NCI-H1105 (cell line): Measurements from ENCODE around the gene AKR7A2.

Source experiments
- DNase-seq: peaks from one replicate; lab custom pipeline; 2025; lab: John Stamatoyannopoulos, UW

The AKR7A2 gene

DNA sequence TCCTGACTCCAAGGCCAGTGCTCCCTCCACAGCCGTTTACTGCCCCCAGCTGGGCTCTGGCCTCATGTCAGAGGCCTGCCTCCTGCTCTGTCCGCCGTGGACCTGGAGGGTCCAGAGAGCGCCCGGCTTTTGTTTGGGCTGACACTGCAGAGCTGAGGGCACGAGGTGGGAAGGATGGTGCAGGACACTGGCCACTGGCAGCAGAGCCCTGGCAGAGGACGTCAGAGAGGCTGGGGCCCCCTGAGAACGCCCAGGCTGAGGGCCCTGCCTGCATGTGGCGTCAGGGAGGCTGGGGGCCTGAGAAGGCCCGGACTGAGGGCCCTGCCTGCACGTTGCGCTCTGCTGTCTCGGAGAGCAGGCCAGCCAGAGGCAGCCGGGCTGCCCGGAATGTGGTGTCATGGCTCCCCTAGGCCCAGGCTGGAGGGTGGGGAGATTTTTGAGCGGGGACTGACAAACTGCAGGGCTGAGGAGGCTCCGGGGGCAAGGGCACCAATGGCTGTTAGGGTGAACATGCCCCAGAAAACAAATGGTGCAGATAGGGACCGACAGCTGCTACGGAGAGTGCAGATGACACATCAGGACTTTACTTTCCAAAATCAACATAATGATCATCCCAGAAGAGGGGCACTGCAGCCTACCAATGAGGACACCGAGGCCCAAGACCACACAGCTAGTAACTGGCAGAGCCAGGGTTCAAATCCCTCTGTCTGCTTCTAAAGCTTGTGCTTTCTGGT lies 31.8 kb upstream of the AKR7A2 start:
- DNase-seq, result no peak

DNA sequence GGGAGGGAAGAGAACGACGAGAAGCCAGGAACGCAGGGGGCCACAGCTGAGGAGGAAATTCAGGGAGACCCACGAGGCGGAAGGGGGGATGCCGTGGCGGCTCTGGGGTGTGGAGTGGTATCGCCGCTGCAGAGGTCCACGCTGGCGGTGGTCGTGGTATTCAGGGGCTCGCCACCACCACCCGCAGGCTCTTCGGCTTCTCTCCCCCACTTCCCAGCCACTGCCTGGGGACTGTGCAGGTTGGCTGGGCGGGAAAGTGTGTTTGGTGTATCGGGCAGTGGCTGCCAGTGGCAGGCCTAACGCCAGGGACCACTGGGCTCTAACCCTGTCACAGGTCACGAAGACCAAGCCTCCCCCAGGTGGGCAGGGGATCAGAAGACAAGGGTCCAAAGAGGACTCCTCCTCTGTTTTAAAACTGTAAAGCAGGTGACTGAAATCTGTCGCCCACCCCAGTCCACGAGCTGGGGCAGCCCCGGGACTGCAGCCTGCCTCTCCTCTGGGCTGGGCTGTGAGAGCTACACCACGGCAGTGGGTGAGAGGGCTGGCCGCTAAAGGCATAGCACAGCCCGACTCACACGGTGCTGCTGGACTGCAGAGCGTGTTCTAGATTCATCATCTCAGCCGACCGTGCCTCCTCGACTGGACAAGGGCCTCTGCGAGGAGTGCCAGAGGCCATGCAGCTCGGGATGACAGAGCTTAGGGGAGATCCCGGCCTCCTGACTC lies 31.1 kb upstream of the AKR7A2 start:
- no peak for DNase-seq

DNA sequence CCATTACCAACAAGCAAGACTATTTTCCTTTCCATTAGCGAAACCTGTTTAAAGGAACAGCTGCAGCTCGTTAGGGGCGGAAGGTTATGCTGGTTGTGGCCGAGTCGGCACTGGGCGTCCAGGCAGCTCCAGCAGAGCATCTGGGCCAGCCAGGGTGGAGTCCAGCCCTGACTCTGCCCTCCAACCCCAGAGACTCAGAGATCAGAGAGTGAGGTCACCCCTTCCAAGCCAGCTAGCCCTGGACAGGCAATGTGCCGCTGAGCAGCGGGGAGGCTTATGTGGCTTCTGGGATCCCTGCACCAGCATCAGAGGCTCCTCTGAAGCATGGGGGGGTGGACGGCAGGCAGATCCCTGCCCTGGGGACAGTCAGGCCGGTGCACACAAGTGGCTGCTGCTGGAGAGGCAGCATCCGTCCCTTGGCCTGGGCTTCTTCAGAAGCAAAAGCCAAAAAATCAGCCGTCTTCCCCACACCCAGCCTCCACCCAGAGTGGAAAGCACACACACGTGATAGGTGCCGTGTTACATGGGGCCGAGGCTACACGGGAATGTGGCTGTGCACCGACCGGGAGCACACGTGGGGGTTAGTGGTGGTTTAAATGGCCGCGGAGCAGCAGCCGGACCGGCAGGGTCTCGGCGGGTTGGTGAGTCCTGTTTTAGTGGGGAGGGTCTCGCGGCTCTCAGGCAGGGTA lies 30.3 kb upstream of the AKR7A2 start:
- DNase-seq, result no peak

DNA sequence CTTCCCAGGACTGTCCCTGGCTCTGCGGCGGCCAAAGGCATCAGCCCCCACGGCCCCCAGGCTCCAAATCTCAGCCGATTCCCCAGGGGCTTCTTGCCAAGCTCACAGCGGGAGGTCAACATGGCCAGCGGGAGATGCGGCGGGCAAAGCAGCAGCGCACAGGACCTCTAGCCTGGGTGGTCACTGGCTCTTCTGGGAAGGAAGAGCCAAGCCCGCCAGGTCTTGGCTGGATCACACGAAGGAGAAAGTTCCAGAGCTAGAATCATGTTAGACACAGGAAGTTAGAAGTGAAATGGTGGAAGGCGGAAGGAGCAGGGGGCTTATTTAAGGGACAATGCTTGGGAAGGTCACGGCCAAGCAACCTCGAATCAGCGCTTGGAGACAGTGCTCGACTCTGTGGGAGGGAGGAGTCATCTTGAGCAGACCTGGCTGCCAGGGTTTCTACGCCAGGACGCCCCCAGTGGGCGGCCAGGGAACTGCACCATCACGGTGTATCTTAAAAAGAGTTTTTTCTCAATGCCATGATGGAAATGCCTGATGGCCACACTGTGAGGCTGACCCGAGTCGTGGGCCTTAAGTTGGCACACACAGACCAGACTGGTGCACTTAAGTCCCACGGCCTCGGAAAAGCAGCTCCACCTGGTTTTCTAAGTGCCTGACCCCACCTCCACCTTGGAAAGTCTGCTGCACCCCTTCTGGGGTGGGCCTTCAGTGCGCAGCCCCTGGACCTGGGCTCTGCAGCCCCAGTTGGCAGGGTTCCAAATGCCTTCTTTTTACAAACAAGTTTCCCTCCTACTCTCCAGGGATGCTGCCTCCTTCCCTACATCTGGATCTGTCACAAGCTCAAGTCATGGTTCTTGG lies 29.5 kb upstream of the AKR7A2 start:
- peak; percentile 52 for DNase-seq

DNA sequence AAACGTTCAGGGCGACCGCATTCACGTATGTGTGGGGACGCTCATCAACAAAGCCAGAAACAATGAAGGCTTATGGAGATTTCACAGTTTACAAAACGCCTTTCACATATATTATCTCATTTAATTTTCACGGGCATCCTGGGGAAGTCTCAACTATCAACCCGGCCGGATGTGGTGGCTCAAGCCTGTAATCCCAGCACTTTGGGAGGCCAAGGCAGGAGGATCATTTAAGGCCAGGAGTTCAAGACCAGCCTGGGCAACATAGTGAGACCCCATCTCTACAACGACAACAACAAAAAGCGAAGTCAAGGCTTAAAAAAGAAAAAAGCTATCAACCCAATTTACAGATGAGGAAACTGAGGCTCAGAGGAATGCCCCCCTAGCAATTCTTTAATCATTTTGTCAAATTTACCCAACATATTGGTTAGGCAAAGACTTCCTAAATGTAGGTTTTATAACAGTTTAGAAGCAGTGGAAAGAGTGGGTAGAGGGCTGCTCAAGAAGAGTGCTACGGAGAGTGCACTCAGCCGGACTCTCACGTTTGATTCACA lies 28.5 kb upstream of the AKR7A2 start:
- DNase-seq, result no peak

DNA sequence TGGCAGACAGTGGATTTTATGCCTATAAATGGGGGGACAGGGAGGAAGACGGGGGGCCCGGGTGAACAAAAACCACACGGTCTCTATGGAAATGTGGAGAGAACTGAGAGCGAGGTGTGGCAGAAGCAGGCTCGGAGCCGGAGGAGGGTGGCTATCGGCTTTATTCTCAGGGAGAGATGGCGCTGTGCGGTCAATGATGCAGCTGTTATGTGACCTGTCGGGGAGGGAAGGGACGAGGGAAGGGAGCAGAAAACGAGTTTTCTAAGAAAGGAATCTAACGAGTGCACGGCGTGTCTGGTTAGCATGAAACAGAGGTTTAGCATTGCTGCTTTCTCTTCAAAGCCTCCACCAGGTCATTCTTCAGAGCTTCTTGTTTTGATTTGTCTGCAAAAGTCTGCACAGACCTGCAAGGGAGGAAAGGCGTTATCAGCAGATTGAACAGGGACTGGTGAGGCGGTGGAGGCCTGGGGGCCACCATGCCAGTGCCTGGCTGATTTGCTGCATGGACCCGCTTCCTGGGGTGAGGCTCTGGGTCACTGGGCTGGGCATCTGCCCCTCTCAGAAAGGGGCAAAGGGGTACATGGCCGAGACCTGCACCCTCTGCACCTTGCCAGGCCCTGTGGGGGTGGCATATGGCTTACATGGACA lies 27.4 kb upstream of the AKR7A2 start:
- DNase-seq, result peak; percentile 14

DNA sequence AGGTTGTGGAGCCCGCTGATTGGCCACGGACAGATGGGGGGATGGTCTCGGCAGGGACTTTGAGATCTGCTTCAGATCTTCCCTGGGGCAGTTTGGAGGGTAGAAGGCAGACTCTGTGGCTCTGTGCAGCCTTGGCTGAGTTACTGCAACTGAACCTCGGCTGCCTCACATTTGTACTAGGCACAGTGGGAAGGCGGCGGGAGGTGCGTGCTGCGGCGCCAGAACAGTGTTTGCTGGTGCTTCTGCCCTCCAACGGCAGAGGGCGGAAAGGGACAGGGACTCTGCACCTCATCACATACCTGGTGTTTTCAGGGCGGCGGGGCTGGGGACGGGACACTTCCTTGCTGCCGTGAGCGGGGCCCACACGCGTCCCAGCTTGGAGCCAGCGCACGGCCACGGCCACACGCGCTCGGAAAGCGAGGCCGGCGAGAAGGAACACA lies 26.4 kb upstream of the AKR7A2 start:
- DNase-seq, result peak; percentile 36

DNA sequence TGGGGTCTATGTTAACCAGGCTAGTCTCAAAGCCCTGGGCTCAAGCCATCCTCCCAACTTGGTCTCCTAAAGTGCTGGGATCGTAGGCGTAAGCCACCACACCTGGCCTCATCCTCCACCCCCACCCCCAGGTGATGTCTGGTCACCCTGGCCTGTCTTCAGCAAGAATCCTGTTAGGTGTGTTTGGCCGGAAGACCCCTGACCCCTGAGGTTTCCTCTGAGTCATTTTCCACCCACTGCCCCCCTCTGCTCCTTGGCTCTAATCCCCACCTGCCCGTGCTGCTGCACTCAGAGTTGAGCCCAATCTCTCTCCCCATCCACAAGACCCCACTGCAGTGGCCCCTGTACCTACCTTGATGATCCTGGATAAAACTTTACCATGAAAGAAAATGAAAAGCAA lies 25.3 kb upstream of the AKR7A2 start:
- no peak for DNase-seq

DNA sequence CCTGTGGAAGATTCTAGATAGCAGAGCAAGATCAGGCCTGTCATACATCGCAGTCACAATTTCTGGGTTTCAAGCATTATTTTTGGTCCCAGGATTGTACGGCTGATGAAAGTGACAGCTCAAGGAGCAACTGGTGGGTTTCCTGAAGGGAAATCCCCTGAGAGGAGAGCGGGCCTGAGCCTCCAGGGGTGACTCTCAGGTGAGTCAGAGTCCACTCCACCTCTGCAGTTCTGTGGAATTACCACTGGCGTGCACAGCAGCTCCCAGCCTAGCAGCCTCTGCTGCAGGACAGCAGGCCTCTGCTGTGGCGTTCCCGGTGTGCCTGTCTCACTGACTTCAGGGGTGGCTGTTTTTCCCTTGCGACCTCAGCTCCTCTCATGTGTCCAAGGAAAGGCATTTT lies 24.6 kb upstream of the AKR7A2 start:
- DNase-seq, result no peak

DNA sequence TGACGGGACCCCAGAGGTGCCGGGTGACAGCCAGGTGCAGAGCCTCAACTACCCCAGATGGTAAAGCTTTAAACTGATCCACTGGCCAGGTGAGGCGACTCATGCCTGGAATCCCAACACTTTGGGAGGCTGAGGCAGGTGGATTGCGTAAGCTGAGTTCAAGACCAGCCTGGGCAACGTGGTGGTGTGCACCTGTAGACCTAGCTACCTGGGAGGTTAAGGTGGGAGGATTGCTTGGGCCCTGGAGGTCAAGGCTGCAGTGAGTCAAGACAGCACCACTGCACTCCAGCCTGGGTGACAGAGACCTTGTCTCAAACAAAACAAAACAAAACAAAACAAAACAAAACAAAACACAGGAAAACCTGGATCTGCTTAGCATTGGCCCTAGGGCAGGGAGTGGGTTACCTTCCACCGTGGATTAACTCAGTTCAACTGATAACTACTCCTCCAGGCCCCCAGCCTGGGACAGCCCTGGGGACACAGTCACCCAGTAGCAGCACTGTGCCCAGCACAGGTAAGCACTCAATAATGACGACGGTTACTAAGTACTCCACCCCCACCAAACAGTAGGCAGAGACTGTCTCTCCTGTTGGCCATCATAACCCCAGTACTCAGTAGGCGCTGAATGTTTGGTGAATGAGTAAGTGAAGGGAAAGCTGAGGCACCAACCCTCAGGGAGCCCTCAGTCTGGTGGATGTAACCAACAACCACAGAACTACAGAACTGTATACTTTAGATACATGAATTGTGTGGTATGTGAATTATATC lies 21.8 kb upstream of the AKR7A2 start:
- no peak for DNase-seq

DNA sequence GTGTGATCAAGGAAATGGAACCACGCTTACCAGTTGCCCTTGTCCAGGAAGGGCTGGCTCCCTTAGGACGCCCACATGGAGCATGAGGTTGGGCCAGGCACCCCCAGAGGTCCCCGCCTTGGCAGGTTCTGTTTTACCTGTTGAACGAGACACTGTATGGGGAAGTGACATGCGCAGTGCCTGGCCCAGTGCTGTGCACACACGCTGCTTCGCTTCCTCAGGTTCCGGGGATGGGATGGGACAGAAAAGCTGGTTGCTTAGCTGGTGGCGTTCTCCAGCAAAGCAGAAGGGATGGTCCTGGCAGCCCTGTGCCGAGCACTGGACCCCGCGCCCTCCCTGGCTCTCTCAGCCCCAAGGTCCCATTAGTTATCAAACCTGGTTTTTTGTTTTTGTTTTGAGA lies 20.9 kb upstream of the AKR7A2 start:
- no peak for DNase-seq

DNA sequence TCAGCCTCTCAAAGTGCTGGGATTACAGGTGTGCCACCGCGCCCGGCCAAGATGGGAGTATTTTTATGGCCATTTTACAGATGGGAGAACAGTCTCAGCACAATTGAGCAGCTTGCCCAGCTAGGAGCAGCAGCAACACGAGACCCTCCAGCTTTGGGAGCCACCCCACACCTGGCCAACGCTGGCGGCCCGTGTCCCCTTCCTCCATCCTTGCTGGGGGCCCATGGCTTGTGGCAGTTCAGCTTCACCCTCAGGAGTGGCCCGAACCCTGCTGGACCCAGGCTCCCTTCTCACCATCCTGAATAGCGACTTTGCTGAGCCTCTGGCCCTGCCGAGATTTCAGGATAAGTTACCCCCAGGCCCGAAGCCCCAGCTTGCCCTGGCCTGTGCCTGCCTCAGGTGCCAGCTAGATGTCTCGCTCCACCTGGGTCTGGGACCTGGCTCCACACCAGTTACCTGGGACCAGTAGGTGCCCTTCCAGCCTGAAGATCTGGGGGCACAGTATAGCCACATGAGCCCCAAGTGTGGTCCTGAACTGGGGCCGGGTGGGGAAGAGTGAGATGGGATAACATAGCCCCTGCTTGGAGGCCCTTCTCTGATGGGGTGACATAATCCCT lies 19.4 kb upstream of the AKR7A2 start:
- no peak for DNase-seq

DNA sequence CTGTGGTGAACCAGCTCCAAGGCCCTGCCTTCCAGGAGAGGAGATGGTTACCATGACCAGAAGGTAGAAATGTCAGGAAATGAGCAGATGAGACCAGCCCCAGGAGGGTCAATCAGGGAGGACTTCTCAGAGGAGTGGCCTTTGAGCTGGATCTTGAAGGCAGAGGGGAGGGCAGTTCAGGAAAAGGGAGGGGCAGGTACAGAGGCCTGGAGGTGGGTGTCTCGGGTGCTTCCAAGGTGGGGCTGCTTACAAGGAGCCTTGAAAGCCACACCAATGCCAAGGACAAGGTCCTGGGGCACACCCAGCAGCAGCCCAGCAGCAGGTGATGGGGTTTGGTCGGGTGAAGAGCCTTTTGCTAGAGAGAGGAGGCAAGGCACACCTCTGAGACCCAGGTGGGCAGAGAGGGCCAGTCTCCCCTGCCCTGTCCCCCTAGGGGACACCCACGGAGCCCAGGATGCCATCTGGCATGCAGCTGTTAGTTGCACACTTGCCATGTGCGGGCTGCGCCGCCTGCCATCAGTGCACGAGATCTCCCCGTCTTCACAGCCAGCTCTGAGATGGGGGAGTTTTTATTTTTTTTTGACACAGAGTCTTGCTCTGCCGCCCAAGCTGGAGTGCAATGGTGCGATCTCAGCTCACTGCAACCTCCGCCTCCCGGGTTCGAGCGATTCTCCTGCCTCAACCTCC lies 18.6 kb upstream of the AKR7A2 start:
- DNase-seq, result no peak

DNA sequence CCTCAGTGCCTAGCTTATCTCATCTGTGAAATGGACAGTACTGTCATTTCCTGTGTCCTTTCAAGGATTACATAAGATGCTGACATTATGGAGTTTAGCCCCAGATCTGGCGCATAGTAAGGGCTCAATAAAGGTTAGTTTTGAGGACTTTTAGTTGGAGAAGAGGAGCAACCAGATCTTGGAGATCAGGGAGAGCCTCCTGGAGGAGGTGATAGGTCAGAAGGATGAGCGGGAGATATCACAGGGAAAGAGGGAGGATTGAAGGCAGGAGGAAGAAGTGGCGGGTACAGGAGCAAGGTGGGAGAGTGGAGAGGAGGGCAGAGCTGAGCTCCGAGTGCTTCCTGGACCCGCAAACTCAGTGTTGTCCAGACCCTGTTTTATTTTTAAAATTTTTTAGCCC lies 17.7 kb upstream of the AKR7A2 start:
- DNase-seq, result no peak

DNA sequence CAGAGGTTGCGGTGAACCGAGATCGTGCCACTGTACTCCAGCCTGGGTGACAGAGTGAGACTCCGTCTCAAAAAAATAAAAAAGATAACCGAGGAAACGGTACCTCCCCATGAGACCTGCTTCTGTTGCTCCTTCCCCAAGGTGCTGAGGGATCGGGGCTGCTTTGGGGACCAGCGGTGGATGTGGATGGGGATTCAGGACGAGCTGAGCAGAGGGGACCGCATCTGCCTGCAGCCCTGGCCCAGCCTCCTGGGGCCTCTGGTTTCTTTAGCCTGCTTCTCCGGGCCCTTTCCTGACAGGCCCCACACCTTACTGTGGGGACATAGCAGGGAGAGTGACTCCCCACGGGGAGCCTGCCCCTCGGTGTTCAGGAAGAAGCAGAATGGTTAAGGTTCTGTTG lies 17.2 kb upstream of the AKR7A2 start:
- DNase-seq, result no peak

DNA sequence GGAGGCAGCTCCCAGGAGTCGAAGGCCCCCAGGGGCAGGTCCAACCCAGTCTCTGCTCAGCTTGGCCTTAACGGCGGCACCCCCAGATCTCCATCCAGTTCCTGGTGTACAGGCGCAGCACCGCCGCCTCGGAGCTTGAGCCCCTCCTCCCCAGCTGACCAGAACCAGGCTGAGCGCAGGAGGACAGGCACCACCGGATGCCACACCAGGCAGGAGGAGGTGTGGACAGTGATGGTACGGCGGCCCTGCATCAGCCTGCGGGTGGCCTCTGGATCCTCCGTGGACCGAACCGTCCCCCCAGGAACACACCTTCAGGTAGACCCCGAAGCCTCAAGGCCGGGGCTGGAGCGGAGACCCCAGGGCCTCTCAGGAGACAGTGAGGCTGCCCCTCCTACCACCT lies 16.5 kb upstream of the AKR7A2 start:
- DNase-seq, result no peak

DNA sequence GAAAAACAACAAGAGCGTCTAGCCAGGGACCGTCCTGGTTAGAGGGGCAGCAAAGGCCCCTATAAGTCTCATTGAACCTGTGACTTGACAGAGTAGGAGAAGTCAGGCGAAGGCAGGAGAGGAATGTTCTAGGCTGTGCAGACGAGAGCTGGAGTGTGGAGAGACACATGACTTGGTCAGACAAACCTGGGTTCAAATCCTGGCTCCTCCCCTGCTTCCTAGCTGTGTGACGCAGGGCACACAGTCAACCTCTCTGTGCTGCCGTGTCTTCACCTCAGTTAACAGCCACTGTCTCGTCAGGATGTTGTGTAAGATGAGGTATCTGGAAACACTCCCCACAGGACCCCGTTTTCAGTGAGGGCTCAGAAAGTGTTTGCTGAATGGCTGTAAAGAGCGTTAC lies 15.8 kb upstream of the AKR7A2 start:
- no peak for DNase-seq

DNA sequence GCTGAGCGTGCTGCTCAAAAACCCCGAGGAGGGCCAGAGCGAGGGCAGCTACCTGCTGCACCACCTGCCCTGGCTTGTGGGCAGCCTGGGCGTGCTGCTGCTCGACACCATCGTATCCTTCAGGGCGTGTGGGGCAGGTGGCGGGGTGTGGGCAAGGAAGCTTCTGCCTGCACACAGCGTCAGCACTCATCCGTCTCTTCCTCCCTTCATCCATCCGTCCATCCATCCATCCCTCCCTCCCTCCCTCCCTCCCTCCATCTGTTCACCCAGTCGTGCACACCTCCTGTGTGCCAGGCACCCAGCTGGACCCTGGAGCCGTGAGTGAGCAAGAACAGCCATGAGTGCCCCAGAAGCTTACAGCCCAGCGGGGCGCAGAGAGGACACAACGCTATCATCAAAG lies 15.4 kb upstream of the AKR7A2 start:
- DNase-seq, result no peak

DNA sequence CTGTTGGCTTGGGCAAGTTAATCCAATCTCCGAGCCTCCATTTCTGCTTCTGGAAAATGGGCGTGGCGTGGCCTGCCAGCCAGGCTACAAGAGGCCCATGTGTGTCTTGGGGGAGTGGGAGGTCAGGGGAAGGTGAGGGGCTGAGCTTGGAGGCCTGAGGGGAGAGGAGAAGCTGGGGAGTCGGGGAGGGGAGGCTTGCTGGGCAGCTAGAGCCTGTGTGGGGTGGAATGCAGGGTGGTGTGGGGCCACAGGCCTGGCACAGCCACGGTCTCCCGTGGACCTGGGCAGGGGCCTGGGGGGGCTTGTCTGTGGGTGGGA lies 14.8 kb upstream of the AKR7A2 start:
- DNase-seq, result no peak
